Measurements from ENCODE around the gene CAPN5.

CAPN5 gene

GRCh38 chr11:77137421-77137820 is 70.7 kb downstream of the CAPN5 start:
- no peak overlapping the region for H3K27ac ChIP-seq
- TF ChIP-seq CTCF (IDR thresholded peaks at IDR 0.05) (no peak), ZFX (IDR thresholded peaks at IDR 0.05; ENCODE audit: borderline replicate concordance) (no peak)

- no peak overlapping the region for H3K27ac ChIP-seq
These were observed 71.4 kb downstream of the CAPN5 start for GRCh38 chr11:77138106-77138649.

GRCh38 chr11:77139201-77139600 is 72.4 kb downstream of the CAPN5 start:
- H3K27ac ChIP-seq = no peak overlapping the region
- TF ChIP-seq CTCF (IDR thresholded peaks at IDR 0.05) = no peak
- TF ChIP-seq ZFX (IDR thresholded peaks at IDR 0.05; ENCODE audit: borderline replicate concordance) = no peak

More at GRCh38 chr11:77138106-77138649, 71.4 kb downstream of the CAPN5 start:
- TF ChIP-seq CTCF (IDR thresholded peaks at IDR 0.05) = no peak
- no peak for TF ChIP-seq ZFX (IDR thresholded peaks at IDR 0.05; ENCODE audit: borderline replicate concordance)

- no peak for TF ChIP-seq CTCF (IDR thresholded peaks at IDR 0.05)
- H3K27ac ChIP-seq = peak overlapping the region; percentile 13; the same call in 1 of the 2 replicates
These were observed 73.6 kb downstream of the CAPN5 start for GRCh38 chr11:77140231-77140851.

- peak overlapping the region; percentile 13; the same call in 1 of the 2 replicates for H3K27ac ChIP-seq
- TF ChIP-seq ZFX (IDR thresholded peaks at IDR 0.05; ENCODE audit: borderline replicate concordance) = no peak
- TF ChIP-seq CTCF (IDR thresholded peaks at IDR 0.05) = no peak
These were observed 74.3 kb downstream of the CAPN5 start for GRCh38 chr11:77141034-77141433.

- H3K27ac ChIP-seq = peak overlapping the region; percentile 13; the same call in 1 of the 2 replicates
- no peak for TF ChIP-seq CTCF (IDR thresholded peaks at IDR 0.05)
- TF ChIP-seq ZFX (IDR thresholded peaks at IDR 0.05; ENCODE audit: borderline replicate concordance) = no peak
These were observed 74.7 kb downstream of the CAPN5 start for GRCh38 chr11:77141475-77141874.
